ENCODE measurements around the gene IL9R. TPM values are rescaled to one million over a fixed set of nuclear protein-coding genes. Genes with fewer than 3 reads are reported as not detected.

The IL9R gene
- total and polyA plus RNA-seq, 2 of the 4 experiments (the other 2 are of a cell fraction) = 0.05 TPM; not detected in 1

- Histone ChIP-seq H3K14ac (replicated peaks; ENCODE audit: low read depth, low read length) (no peak overlapping the region), H3K18ac (ENCODE audit: low read depth, low read length) (no peak overlapping the region), H4K20me1 (ENCODE audit: insufficient read depth, low read length) (no peaks in the 10 kb centered on the region), H2BK15ac (ENCODE audit: low read depth, low read length) (no peak overlapping the region), H3K9me3 (ENCODE audit: control insufficient read depth, insufficient read depth, low read length) (no peaks in the 10 kb centered on the region), H3K4ac (ENCODE audit: low read depth, low read length) (no peak overlapping the region), H2AK5ac (ENCODE audit: low read depth, low read length) (no peak overlapping the region), H3K56ac (ENCODE audit: extremely low read depth, insufficient read depth, low read length) (no peak overlapping the region), H4K91ac (ENCODE audit: insufficient read depth, low read depth, low read length) (no peak overlapping the region), H2BK20ac (ENCODE audit: low read depth, low read length) (no peak overlapping the region), H2BK5ac (ENCODE audit: low read depth, low read length, poor library complexity, severe bottlenecking) (no peak overlapping the region), H4K5ac (ENCODE audit: low read depth, low read length) (no peak overlapping the region), H3K4me2 (ENCODE audit: low read depth, low read length) (no peak overlapping the region), H3K27me3 (ENCODE audit: control insufficient read depth, insufficient read depth, low read length) (no peaks in the 10 kb centered on the region), H3K4me1 (ENCODE audit: control insufficient read depth, insufficient read depth, low read length) (no peaks in the 10 kb centered on the region), H3K9ac (ENCODE audit: low read depth, low read length) (no peak overlapping the region), H4K8ac (ENCODE audit: low read depth in 2 of 2, low read length in 2 of 2) (no peak overlapping the region), H2AFZ (replicated peaks; ENCODE audit: low read length, poor library complexity) (no peak overlapping the region), H3K9me1 (ENCODE audit: insufficient read depth, low read length) (no peaks in the 10 kb centered on the region), H2AK9ac (replicated peaks; ENCODE audit: low read depth, low read length, poor library complexity) (no peak overlapping the region), H3K27ac (ENCODE audit: insufficient read depth, low read length) (no peak overlapping the region), H3K23ac (ENCODE audit: low read depth, low read length) (no peak overlapping the region), H3K4me3 (ENCODE audit: insufficient read depth, low read depth, low read length) (no peak overlapping the region), H3K79me1 (ENCODE audit: low read depth in 1 of 2, low read length in 2 of 2) (no peaks in the 10 kb centered on the region), H3K36me3 (ENCODE audit: control insufficient read depth, insufficient read depth, low read length) (no peaks in the 10 kb centered on the region), H2BK120ac (ENCODE audit: low read depth, low read length) (no peak overlapping the region)
- ChIA-PET POLR2A (ENCODE audit: unreplicated experiment) (no interaction called here), CTCF (no interaction called here)
- in situ Hi-C loops (cut with MboI; ENCODE audit: low sequenced_read_pairs) = no loop called here
- WGBS, 2 experiments (ENCODE audit: extremely low coverage in 2 of 2, insufficient read length in 1 of 2) = no CpG with 5 or more reads among the region's 5 CpGs
- TF ChIP-seq RFX5 (IDR thresholded peaks at IDR 0.05; ENCODE audit: low read depth, low read length) (no peak), CTCF (conservative IDR thresholded peaks at IDR 0.05; ENCODE audit: low read depth, low read length) (no peak), RCOR1 (IDR thresholded peaks at IDR 0.05; ENCODE audit: insufficient replicate concordance, low read length) (no peak), MAFK (IDR thresholded peaks at IDR 0.05; ENCODE audit: low read depth, low read length) (no peak), USF2 (IDR thresholded peaks at IDR 0.05; ENCODE audit: low read depth, low read length) (no peak), NFE2L2 (IDR thresholded peaks at IDR 0.05; ENCODE audit: low read depth, low read length) (no peak), BHLHE40 (IDR thresholded peaks at IDR 0.05; ENCODE audit: low read depth, low read length) (no peak), RAD21 (IDR thresholded peaks at IDR 0.05; ENCODE audit: low read length) (no peak), ELK1 (IDR thresholded peaks at IDR 0.05; ENCODE audit: borderline replicate concordance, low read depth, low read length) (no peak), CHD1 (IDR thresholded peaks at IDR 0.05; ENCODE audit: low read depth, low read length) (no peak), MXI1 (IDR thresholded peaks at IDR 0.05; ENCODE audit: borderline replicate concordance, low read depth, low read length) (no peak), CEBPB (IDR thresholded peaks at IDR 0.05; ENCODE audit: low read depth, low read length) (no peak), SMC3 (IDR thresholded peaks at IDR 0.05; ENCODE audit: low read depth, low read length) (no peak), FOS (IDR thresholded peaks at IDR 0.05; ENCODE audit: low read depth, low read length) (no peak), POLR2A (IDR thresholded peaks at IDR 0.05; ENCODE audit: low read depth, low read length) (no peak), MAZ (IDR thresholded peaks at IDR 0.05; ENCODE audit: borderline replicate concordance, low read depth, low read length) (no peak)
- DNase-seq (no peak), ATAC-seq (ENCODE audit: low read depth) (no peak)
- intact Hi-C loops (cut with micrococcal nuclease) = no loop called here
- no TSS peak for BruUV-seq (replicated peaks)
- dilution Hi-C loops (cut with HindIII; ENCODE audit: low sequenced_read_pairs, unreplicated experiment) = no loop called here
These were observed 28.7 kb upstream of the IL9R start for GRCh38 chrX:155968791-155969190.
